Sigmoid colon (tissue), 7 donors: Measurements from ENCODE around the gene SH3BP1. TPM values are rescaled to one million over a fixed set of nuclear protein-coding genes. Genes with fewer than 3 reads are reported as not detected.
A peak's percentile ranks its signal among the peaks of the same experiment; 100 is the strongest.

Experiments used
- DNase-seq: peaks from one replicate; pipeline ENCODE4 v3.0.0-alpha.2; 2019
- H3K27ac ChIP-seq, 4 donors: fragments of 200-600 bp; sonication (generic); one replicate each; pipeline ENCODE4 v1.5.1; 2016 to 2019; ENCODE audit warnings: mild to moderate bottlenecking in 1 of 4
- H3K27me3 ChIP-seq, 3 donors: fragments of 200-600 bp; sonication (generic); one replicate each; pipeline ENCODE4 v1.5.1; 2019; ENCODE audit warnings: mild to moderate bottlenecking in 1 of 3
- H3K36me3 ChIP-seq, 4 donors: fragments of 200-600 bp; sonication (generic); one replicate each; pipeline ENCODE4 v1.5.1; 2016 to 2019
- H3K4me1 ChIP-seq, 4 donors: fragments of 200-600 bp; sonication (generic); one replicate each; pipeline ENCODE4 v1.5.1; 2017 to 2019
- H3K4me3 ChIP-seq, 4 donors: fragments of 200-600 bp; sonication (generic); one replicate each; pipeline ENCODE4 v1.5.1; 2017 to 2019; ENCODE audit warnings: mild to moderate bottlenecking in 2 of 4, moderate library complexity in 1 of 4
- H3K9me3 ChIP-seq, 4 donors: fragments of 200-600 bp in 3 of 4; sonication (generic) in 3 of 4; one replicate each; pipeline versions ENCODE4 v1.5.1 to v1.6.1; 2013 to 2019
- EP300 ChIP-seq, 4 donors: sonication (generic); formaldehyde crosslinking; IDR thresholded peaks; one replicate each; pipeline ENCODE4 v1.6.1; 2017; ENCODE audit warnings: antibody characterized with exemption in 4 of 4
- POLR2A ChIP-seq, 2 donors: fragments of 450-650 bp; IDR thresholded peaks; one replicate each; pipeline ENCODE4 v1.6.1; 2016; ENCODE audit warnings: antibody characterized with exemption in 2 of 2, mild to moderate bottlenecking in 2 of 2, moderate library complexity in 2 of 2
- POLR2AphosphoS5 ChIP-seq, 4 donors: sonication (generic); formaldehyde crosslinking; IDR thresholded peaks; one replicate each; pipeline ENCODE4 v1.6.1; 2017; ENCODE audit warnings: antibody characterized with exemption in 4 of 4
- WGBS, 2 donors: extraction: QIAGEN DNeasy Blood & Tissue Kit; methylation state at CpG; one replicate each; pipeline ENCODE4 v1.1.7; 2013; 5-methylcytosine and 5-hydroxymethylcytosine counted together
- intact Hi-C: fragments of 100-400 bp; cut with DNase I; formaldehyde crosslinking; loops from one replicate; pipeline ENCODE4 v1.15.1; 2023
- polyA plus RNA-seq, 3 donors: library from polyadenylated mRNA; stranded (reverse); fragments of 200-250 nt; gene quantifications; one replicate each; pipeline ENCODE4 v1.2.3, GENCODE V29; 2013
- total RNA-seq, 4 donors: library from RNA; depleted of rRNA; stranded (reverse); fragments of >200 nt; gene quantifications; one replicate each; pipeline ENCODE4 v1.1.0, GENCODE V29; 2016
- TF ChIP-seq, protein P1 (sequence below), 4 experiments: fragments of 450-650 bp in 3 of 4; fragments of 200-600 bp in 1 of 4; IDR thresholded peaks; one replicate each; pipeline ENCODE4 v1.5.1; 2016 to 2019; ENCODE audit warnings: antibody characterized with exemption in 4 of 4, mild to moderate bottlenecking in 3 of 4, moderate library complexity in 2 of 4
- donor health status: healthy with polysubstance abuse.
- donor health status: Bipolar disorder and iron deficiency.
- donor health status: healthy.

SH3BP1 gene
- total and polyA plus RNA-seq, 7 donors: 1.4 to 71.2 (median 6.9) TPM

DNA sequence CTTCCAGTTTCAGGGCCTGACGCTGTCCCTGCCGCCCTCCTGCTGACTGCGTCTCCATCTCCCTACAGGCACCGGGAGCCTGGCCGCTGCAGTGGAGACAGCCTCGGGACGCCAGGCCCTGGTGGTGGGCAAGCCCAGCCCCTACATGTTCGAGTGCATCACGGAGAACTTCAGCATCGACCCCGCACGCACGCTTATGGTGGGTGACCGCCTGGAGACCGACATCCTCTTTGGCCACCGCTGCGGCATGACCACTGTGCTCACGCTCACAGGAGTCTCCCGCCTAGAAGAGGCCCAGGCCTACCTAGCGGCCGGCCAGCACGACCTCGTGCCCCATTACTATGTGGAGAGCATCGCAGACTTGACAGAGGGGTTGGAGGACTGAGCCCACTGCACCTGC, 26.0 kb downstream of the SH3BP1 start:
- no peak for TF ChIP-seq POLR2AphosphoS5 (IDR thresholded peaks at IDR 0.05)
- no peak for TF ChIP-seq EP300 (IDR thresholded peaks at IDR 0.05)
- TF ChIP-seq, protein P1, sequence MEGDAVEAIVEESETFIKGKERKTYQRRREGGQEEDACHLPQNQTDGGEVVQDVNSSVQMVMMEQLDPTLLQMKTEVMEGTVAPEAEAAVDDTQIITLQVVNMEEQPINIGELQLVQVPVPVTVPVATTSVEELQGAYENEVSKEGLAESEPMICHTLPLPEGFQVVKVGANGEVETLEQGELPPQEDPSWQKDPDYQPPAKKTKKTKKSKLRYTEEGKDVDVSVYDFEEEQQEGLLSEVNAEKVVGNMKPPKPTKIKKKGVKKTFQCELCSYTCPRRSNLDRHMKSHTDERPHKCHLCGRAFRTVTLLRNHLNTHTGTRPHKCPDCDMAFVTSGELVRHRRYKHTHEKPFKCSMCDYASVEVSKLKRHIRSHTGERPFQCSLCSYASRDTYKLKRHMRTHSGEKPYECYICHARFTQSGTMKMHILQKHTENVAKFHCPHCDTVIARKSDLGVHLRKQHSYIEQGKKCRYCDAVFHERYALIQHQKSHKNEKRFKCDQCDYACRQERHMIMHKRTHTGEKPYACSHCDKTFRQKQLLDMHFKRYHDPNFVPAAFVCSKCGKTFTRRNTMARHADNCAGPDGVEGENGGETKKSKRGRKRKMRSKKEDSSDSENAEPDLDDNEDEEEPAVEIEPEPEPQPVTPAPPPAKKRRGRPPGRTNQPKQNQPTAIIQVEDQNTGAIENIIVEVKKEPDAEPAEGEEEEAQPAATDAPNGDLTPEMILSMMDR (IDR thresholded peaks at IDR 0.05): no peak
- no peak for TF ChIP-seq POLR2A (IDR thresholded peaks at IDR 0.05)
- intact Hi-C loops: no loop called here
- DNase-seq: no peak
- peak overlapping the region in 3 of 4 donors; percentile 81 to 95 (median 85) for H3K27ac ChIP-seq
- no peaks in the 10 kb centered on the region for H3K9me3 ChIP-seq
- WGBS, 2 donors: 95% methylated on average over 24 of the region's 24 CpGs
- H3K4me1 ChIP-seq: peaks cover 0 to 62% (median 54%) of the 10 kb centered on the region in 4 donors
- H3K4me3 ChIP-seq: no peak overlapping the region
- H3K27me3 ChIP-seq: no peaks in the 10 kb centered on the region
- H3K36me3 ChIP-seq: peaks cover 0 to 15% (median 6%) of the 10 kb centered on the region in 4 donors

GRCh38 chr22:37669586-37669985, 30.1 kb downstream of the SH3BP1 start:
- H3K4me3 ChIP-seq: no peak overlapping the region
- TF ChIP-seq POLR2AphosphoS5 (IDR thresholded peaks at IDR 0.05) (no peak), POLR2A (IDR thresholded peaks at IDR 0.05) (no peak), EP300 (IDR thresholded peaks at IDR 0.05) (no peak)
- TF ChIP-seq, protein P1 (IDR thresholded peaks at IDR 0.05): no peak
- WGBS, 2 donors: 73 to 77% methylated on average over 6 of the region's 6 CpGs
- H3K27me3 ChIP-seq: no peaks in the 10 kb centered on the region
- peak overlapping the region; percentile 51 to 97 (median 64) for H3K27ac ChIP-seq
- H3K4me1 ChIP-seq: peaks cover 0 to 46% (median 38%) of the 10 kb centered on the region in 4 donors
- intact Hi-C loops: no loop called here
- no peak for DNase-seq
- no peaks in the 10 kb centered on the region for H3K9me3 ChIP-seq
- H3K36me3 ChIP-seq: peaks cover 0 to 15% (median 6%) of the 10 kb centered on the region in 4 donors

DNA sequence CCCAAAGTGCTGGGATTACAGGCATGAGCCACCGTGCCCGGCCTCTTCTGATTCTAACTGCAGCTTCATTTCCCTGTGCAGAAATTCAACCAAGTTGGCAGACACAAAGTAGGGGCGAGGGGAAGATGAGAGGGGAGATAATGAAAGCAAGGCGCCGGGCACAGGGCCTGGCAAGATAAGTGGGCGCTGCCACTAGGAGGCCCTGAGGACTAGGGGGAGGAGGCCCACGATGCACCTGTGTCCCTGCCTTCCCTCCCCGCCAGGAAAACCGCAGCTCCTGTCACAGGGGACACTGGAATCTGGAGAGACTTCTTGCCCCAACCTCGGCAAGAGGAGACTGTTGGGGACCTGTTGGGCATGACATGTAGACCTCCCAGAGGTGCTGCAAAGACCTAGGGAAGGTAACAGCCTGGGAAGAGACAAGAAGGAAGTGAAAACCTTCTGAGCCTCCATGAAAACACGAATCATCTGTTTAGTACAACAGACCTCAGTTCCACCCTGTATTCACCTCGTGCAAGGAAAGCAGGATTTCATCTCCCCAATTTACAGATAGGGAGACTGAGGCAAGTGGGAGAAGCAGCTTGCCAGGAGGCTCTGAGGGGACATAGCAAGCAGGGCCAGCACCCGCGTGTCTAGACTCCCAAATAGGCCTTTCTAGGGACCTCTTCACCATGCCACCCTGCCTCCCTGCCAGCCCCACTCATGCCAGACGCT, 32.9 kb downstream of the SH3BP1 start:
- H3K27ac ChIP-seq: peak overlapping the region; percentile 92 to 99 (median 95)
- 51% methylated on average over 15 of the region's 15 CpGs for WGBS, 2 donors
- no peak overlapping the region for H3K4me3 ChIP-seq
- no peak for DNase-seq
- no peaks in the 10 kb centered on the region for H3K9me3 ChIP-seq
- TF ChIP-seq POLR2AphosphoS5 (IDR thresholded peaks at IDR 0.05) (no peak), EP300 (IDR thresholded peaks at IDR 0.05) (no peak), POLR2A (IDR thresholded peaks at IDR 0.05) (no peak)
- TF ChIP-seq, protein P1 (IDR thresholded peaks at IDR 0.05): no peak
- no peaks in the 10 kb centered on the region for H3K27me3 ChIP-seq
- H3K4me1 ChIP-seq: peaks cover 0 to 55% (median 42%) of the 10 kb centered on the region in 4 donors
- no peaks in the 10 kb centered on the region for H3K36me3 ChIP-seq
- intact Hi-C loops: no loop called here

GRCh38 chr22:37672920-37673455, 33.5 kb downstream of the SH3BP1 start:
- DNase-seq: no peak
- TF ChIP-seq, protein P1 (IDR thresholded peaks at IDR 0.05): no peak
- no peak for TF ChIP-seq POLR2AphosphoS5 (IDR thresholded peaks at IDR 0.05)
- TF ChIP-seq EP300 (IDR thresholded peaks at IDR 0.05): no peak
- TF ChIP-seq POLR2A (IDR thresholded peaks at IDR 0.05): no peak
- intact Hi-C loops: no loop called here
- 33 to 46% methylated on average over 11 of the region's 11 CpGs for WGBS, 2 donors
- Histone ChIP-seq H3K27me3 (no peaks in the 10 kb centered on the region), H3K27ac (peak overlapping the region; percentile 92 to 99 (median 95)), H3K4me3 (no peak overlapping the region), H3K4me1 (peaks cover 0 to 61% (median 49%) of the 10 kb centered on the region in 4 donors), H3K36me3 (no peaks in the 10 kb centered on the region), H3K9me3 (no peaks in the 10 kb centered on the region)
